ENCODE data around the gene FAM174C. TPM values are rescaled to one million over a fixed set of nuclear protein-coding genes. Genes with fewer than 3 reads are reported as not detected.

The FAM174C gene
- total RNA-seq, 1 experiment from 2014 or later = 77.1 TPM

- peak overlapping the region; percentile 94 for H3K27ac ChIP-seq (ENCODE audit: low read depth, low read length)
- DNase-seq (ENCODE audit: low read depth, low spot score) (no peak), ATAC-seq (no peak)
- no peaks in the 10 kb centered on the region for H4K20me1 ChIP-seq (ENCODE audit: insufficient read depth)
- peaks cover 42% of the 10 kb centered on the region for H3K79me2 ChIP-seq (ENCODE audit: insufficient read depth, low read length)
- H3K4me3 ChIP-seq (replicated peaks in 1 of 2; ENCODE audit: low read depth in 1 of 2, low read length in 2 of 2) = peak overlapping the region; percentile 37 to 47
- peaks cover 3 to 18% of the 10 kb centered on the region in 2 experiments; a peak in 2 of 4 replicates for H3K36me3 ChIP-seq (ENCODE audit: control insufficient read depth in 1 of 2, insufficient read depth in 2 of 2, low read length in 2 of 2)
- no peaks in the 10 kb centered on the region for H3K27me3 ChIP-seq (ENCODE audit: insufficient read depth, low read length)
- peaks cover 35 to 51% of the 10 kb centered on the region in 2 experiments for H3K4me1 ChIP-seq (ENCODE audit: control insufficient read depth in 1 of 2, insufficient read depth in 2 of 2, low read length in 2 of 2)
- CTCF ChIA-PET = interaction anchor here (1.0 to 1.1 kb wide), 2 partner anchors 18 to 125 kb away, joined by 3 read pairs; no protein-coding TSS in a partner anchor
- POLR2A ChIA-PET = interaction anchor here (0.9 to 1.8 kb wide), 3 partner anchors 28 to 125 kb away, joined by 3 to 9 read pairs (median 4); partner anchors contain the start of gene CIRBP
- peak overlapping the region; percentile 99 for H3K9ac ChIP-seq (ENCODE audit: low read length)
- TF ChIP-seq REST (IDR thresholded peaks at IDR 0.05; ENCODE audit: low read depth) (no peak), EGR1 (IDR thresholded peaks at IDR 0.05; ENCODE audit: low read depth) (no peak), EZH2 (IDR thresholded peaks at IDR 0.05) (no peak), POLR2AphosphoS5 (IDR thresholded peaks at IDR 0.05; ENCODE audit: low read depth, low read length) (no peak), JUND (IDR thresholded peaks at IDR 0.05) (no peak), SIN3A (IDR thresholded peaks at IDR 0.05; ENCODE audit: low read depth) (no peak), EZH2phosphoT487 (IDR thresholded peaks at IDR 0.05; ENCODE audit: borderline replicate concordance) (no peak), CBX3 (IDR thresholded peaks at IDR 0.05; ENCODE audit: low read depth) (no peak)
- intact Hi-C loops (cut with micrococcal nuclease) = no loop called here
- peak overlapping the region; percentile 98 for H3K4me2 ChIP-seq (ENCODE audit: low read length)
- no peaks in the 10 kb centered on the region for H3K9me2 ChIP-seq (ENCODE audit: insufficient read depth)
- H2AFZ ChIP-seq (ENCODE audit: low read depth, low read length, poor library complexity, severe bottlenecking) = no peak overlapping the region
- RAD21 ChIA-PET (ENCODE audit: low non-redundant PET in 1 of 2, low total read pairs in 2 of 2, uncharacterized antibody in 2 of 2, unreplicated experiment in 2 of 2) = interaction anchor here in 1 of 2 experiments (0.8 kb wide), 1 partner anchor 125 kb away, joined by 3 read pairs; no protein-coding TSS in a partner anchor
- no peaks in the 10 kb centered on the region for H3K9me3 ChIP-seq (ENCODE audit: control insufficient read depth in 1 of 2, insufficient read depth in 1 of 2, low read depth in 1 of 2, low read length in 2 of 2)
- BruUV-seq (replicated peaks) = no TSS peak
These were observed 36.7 kb upstream of the FAM174C start for GRCh38 chr19:1238369-1239303.
